CD4-positive, alpha-beta T cell (primary cell): ENCODE results near the gene GRM8. TPM values are rescaled to one million over a fixed set of nuclear protein-coding genes. Genes with fewer than 3 reads are reported as not detected.

ENCODE experiments used
- ATAC-seq: fragments of 200-7000 bp; cut with Tn5 transposase; one replicate; pipeline ENCODE4 v1.10.0; 2022; ENCODE audit warnings: mild to moderate bottlenecking; ENCODE audit not compliant: poor library complexity
- CTCF ChIA-PET: fragments of 350-600 bp; sonication (Branson Sonifier 250); formaldehyde crosslinking; loops from one replicate; lab custom pipeline; 2021; ENCODE audit warnings: antibody characterized with exemption, inconsistent platforms; lab: Charles Lee
- POLR2A ChIA-PET: fragments of 350-600 bp; sonication (Branson Sonifier 250); formaldehyde crosslinking; loops from one replicate; lab custom pipeline; 2021; ENCODE audit warnings: antibody characterized with exemption, inconsistent platforms; lab: Charles Lee
- DNase-seq, 14 experiments: peaks; one replicate each; pipeline ENCODE4 v3.0.0-alpha.2; 2013 to 2020; ENCODE audit warnings: mixed read lengths in 2 of 14
- H3K27ac ChIP-seq, 2 donors: one replicate each; pipeline versions ENCODE4 v1.5.1 to v1.7.0; 2013; ENCODE audit warnings: low read length in 2 of 2, low read depth in 1 of 2, mild to moderate bottlenecking in 1 of 2
- H3K27me3 ChIP-seq, 2 experiments: 1 replicate in 1 of 2; 2 replicates in 1 of 2; pipeline versions ENCODE4 v1.6.1 to v1.7.0; 2013; ENCODE audit warnings: low read length in 2 of 2, control low read depth in 1 of 2, mild to moderate bottlenecking in 1 of 2, moderate library complexity in 1 of 2; ENCODE audit not compliant: insufficient read depth in 2 of 2, control insufficient read depth in 1 of 2
- H3K36me3 ChIP-seq: one replicate; pipeline ENCODE4 v1.6.1; 2013; ENCODE audit warnings: low read length, control low read depth; ENCODE audit not compliant: insufficient read depth
- H3K4me1 ChIP-seq: one replicate; pipeline ENCODE4 v1.6.1; 2013; ENCODE audit warnings: low read length, control low read depth; ENCODE audit not compliant: insufficient read depth
- H3K4me3 ChIP-seq: one replicate; pipeline ENCODE4 v1.5.1; 2013; ENCODE audit warnings: mild to moderate bottlenecking, low read length, moderate library complexity
- H3K9me3 ChIP-seq, 2 experiments: 1 replicate in 1 of 2; 2 replicates in 1 of 2; pipeline versions ENCODE4 v1.6.1 to v1.7.0; 2013; ENCODE audit warnings: low read length in 2 of 2, mild to moderate bottlenecking in 2 of 2, control low read depth in 1 of 2, moderate library complexity in 1 of 2; ENCODE audit not compliant: control insufficient read depth in 1 of 2, insufficient read depth in 1 of 2
- H3K27ac Mint-ChIP-seq: one replicate; pipeline ENCODE4 v1.8.0; 2020; ENCODE audit warnings: mixed read lengths
- H3K27me3 Mint-ChIP-seq: one replicate; pipeline ENCODE4 v1.8.0; 2021; ENCODE audit warnings: mixed read lengths
- H3K36me3 Mint-ChIP-seq: one replicate; pipeline ENCODE4 v1.8.0; 2021; ENCODE audit warnings: low read depth, mixed read lengths
- H3K4me1 Mint-ChIP-seq: one replicate; pipeline ENCODE4 v1.8.0; 2021; ENCODE audit warnings: low read depth, mixed read lengths
- H3K4me3 Mint-ChIP-seq: one replicate; pipeline ENCODE4 v1.8.0; 2020; ENCODE audit warnings: mild to moderate bottlenecking, mixed read lengths
- H3K9me3 Mint-ChIP-seq: one replicate; pipeline ENCODE4 v1.8.0; 2020; ENCODE audit warnings: mixed read lengths
- CTCF ChIP-seq: fragments of 200-600 bp; IDR thresholded peaks from one replicate; pipeline ENCODE4 v1.8.0; 2022; ENCODE audit warnings: antibody characterized with exemption, mild to moderate bottlenecking
- intact Hi-C, 2 experiments: fragments of 100-400 bp; cut with DNase I in 1 of 2; cut with micrococcal nuclease in 1 of 2; formaldehyde crosslinking; loops; one replicate each; pipeline versions ENCODE4 v1.15.1 to v1.9.0; 2023 to 2025; cut with DNase I, micrococcal nuclease
- total RNA-seq, 174 experiments: library from RNA in 2 of 174; stranded (reverse) in 2 of 174; gene quantifications; one replicate each; pipeline ENCODE4 v1.2.3 and lab custom pipeline; 2021 to 2026

Gene GRM8
- total RNA-seq, 2 experiments from 2014 or later, result not detected

- H3K9me3 Mint-ChIP-seq, result no peaks in the 10 kb centered on the region
- no peak overlapping the region for H3K4me3 ChIP-seq
- H3K27me3 ChIP-seq, result peaks cover 2 to 6% of the 10 kb centered on the region in 2 experiments
- H3K36me3 ChIP-seq, result no peaks in the 10 kb centered on the region
- intact Hi-C loops, result no loop called here
- ChIA-PET POLR2A (no interaction called here), CTCF (no interaction called here)
- H3K9me3 ChIP-seq, result no peaks in the 10 kb centered on the region
- peaks cover 35% of the 10 kb centered on the region for H3K27me3 Mint-ChIP-seq
- no peak for TF ChIP-seq CTCF
- no peaks in the 10 kb centered on the region for H3K4me1 ChIP-seq
- no peak for DNase-seq
- no peak overlapping the region for H3K4me3 Mint-ChIP-seq
- H3K36me3 Mint-ChIP-seq, result no peaks in the 10 kb centered on the region
- no peak for ATAC-seq
- no peaks in the 10 kb centered on the region for H3K4me1 Mint-ChIP-seq
- H3K27ac ChIP-seq, result no peak overlapping the region
- no peak overlapping the region for H3K27ac Mint-ChIP-seq
Measured at GRCh38 chr7:127162366-127162765, 90.4 kb downstream of the GRM8 start.

GRCh38 chr7:127158659-127159058, 94.1 kb downstream of the GRM8 start:
- no peaks in the 10 kb centered on the region for H3K36me3 Mint-ChIP-seq
- Histone ChIP-seq H3K4me1 (no peaks in the 10 kb centered on the region), H3K36me3 (no peaks in the 10 kb centered on the region), H3K9me3 (no peaks in the 10 kb centered on the region), H3K27ac (no peak overlapping the region), H3K27me3 (peaks cover 0 to 2% of the 10 kb centered on the region in 2 experiments), H3K4me3 (no peak overlapping the region)
- no peak overlapping the region for H3K4me3 Mint-ChIP-seq
- CTCF ChIA-PET, result no interaction called here
- peaks cover 39% of the 10 kb centered on the region for H3K27me3 Mint-ChIP-seq
- ATAC-seq, result no peak
- DNase-seq, result no peak
- POLR2A ChIA-PET, result no interaction called here
- TF ChIP-seq CTCF, result no peak
- peaks cover 3% of the 10 kb centered on the region for H3K9me3 Mint-ChIP-seq
- H3K27ac Mint-ChIP-seq, result no peak overlapping the region
- intact Hi-C loops, result no loop called here
- H3K4me1 Mint-ChIP-seq, result no peaks in the 10 kb centered on the region

DNA sequence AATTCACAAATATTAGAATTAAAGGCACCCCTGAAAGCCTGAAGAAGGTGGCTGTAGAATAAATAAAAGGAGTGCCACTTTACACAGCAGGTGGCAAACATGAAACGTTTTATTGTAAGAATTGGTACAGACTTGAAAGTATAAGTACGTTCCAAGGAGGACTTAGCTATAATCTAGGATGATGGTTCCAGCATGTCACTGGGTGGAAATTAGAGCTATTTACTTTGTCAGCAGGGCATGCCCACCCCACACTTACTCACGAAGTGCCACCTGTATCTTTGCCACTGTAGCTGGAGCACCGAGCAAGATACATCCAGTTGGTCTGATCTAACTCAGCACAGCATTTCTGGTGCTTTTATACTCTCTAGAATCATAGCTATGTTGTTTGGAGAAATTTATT, 97.8 kb downstream of the GRM8 start:
- Histone ChIP-seq H3K27ac (no peak overlapping the region), H3K9me3 (no peaks in the 10 kb centered on the region), H3K27me3 (no peaks in the 10 kb centered on the region), H3K36me3 (no peaks in the 10 kb centered on the region), H3K4me3 (no peak overlapping the region), H3K4me1 (no peaks in the 10 kb centered on the region)
- no peak for ATAC-seq
- DNase-seq, result no peak
- CTCF ChIA-PET, result interaction anchor here (0.6 kb wide), 1 partner anchor 8 kb away, joined by 3 read pairs; no protein-coding TSS in a partner anchor
- Mint-ChIP-seq H3K27me3 (peaks cover 27% of the 10 kb centered on the region), H3K27ac (no peak overlapping the region), H3K36me3 (no peaks in the 10 kb centered on the region), H3K4me3 (no peak overlapping the region), H3K9me3 (peaks cover 3% of the 10 kb centered on the region), H3K4me1 (no peaks in the 10 kb centered on the region)
- POLR2A ChIA-PET, result no interaction called here
- TF ChIP-seq CTCF, result no peak
- intact Hi-C loops, result no loop called here
